H1 (cell line): ENCODE measurements around the gene PPP1R7. TPM values are rescaled to one million over a fixed set of nuclear protein-coding genes. Genes with fewer than 3 reads are reported as not detected.

Source experiments
- CTCF ChIA-PET: fragments of 300-600 bp; sonication (Branson Sonifier 250); formaldehyde crosslinking; loops from one replicate; lab custom pipeline; 2021; ENCODE audit not compliant: partially characterized antibody; lab: Charles Lee
- POLR2A ChIA-PET: fragments of 300-600 bp; sonication (Branson Sonifier 250); formaldehyde crosslinking; loops from one replicate; lab custom pipeline; 2021; ENCODE audit warnings: inconsistent platforms; ENCODE audit not compliant: partially characterized antibody; lab: Charles Lee
- DNase-seq, 2 experiments: peaks; one replicate each; pipeline versions ENCODE4 v3.0.0 to v3.0.0-alpha.2; 2010 to 2022; ENCODE audit warnings: low spot score in 2 of 2, low read depth in 1 of 2, mixed read lengths in 1 of 2
- FAIRE-seq: peaks from 2 replicates; lab custom pipeline; 2011; peaks lifted over from hg19 to GRCh38; lab: Jason Lieb, UNC
- H2AFZ ChIP-seq: 2 replicates; pipeline ENCODE4 v1.8.1; 2012; ENCODE audit warnings: low read length, inconsistent platforms
- H2AK5ac ChIP-seq: 2 replicates; pipeline ENCODE4 v1.6.1; 2013; ENCODE audit warnings: low read depth, low read length
- H2BK120ac ChIP-seq: replicated peaks from 2 replicates; pipeline ENCODE3; 2013; ENCODE audit warnings: low read depth, low read length, inconsistent platforms
- H2BK12ac ChIP-seq: 2 replicates; pipeline ENCODE4 v1.6.1; 2013; ENCODE audit warnings: low read depth, low read length
- H2BK15ac ChIP-seq: 2 replicates; pipeline ENCODE4 v1.6.1; 2013; ENCODE audit warnings: low read length
- H2BK20ac ChIP-seq: 2 replicates; pipeline ENCODE4 v1.6.1; 2013; ENCODE audit warnings: low read length
- H2BK5ac ChIP-seq: 2 replicates; pipeline ENCODE4 v1.6.1; 2013; ENCODE audit warnings: low read depth, low read length
- H3K14ac ChIP-seq: 2 replicates; pipeline ENCODE4 v1.6.1; 2013; ENCODE audit warnings: inconsistent platforms; ENCODE audit not compliant: insufficient read length
- H3K18ac ChIP-seq: 2 replicates; pipeline ENCODE4 v1.6.1; 2013; ENCODE audit warnings: low read length; ENCODE audit errors: extremely low read depth
- H3K23ac ChIP-seq: 2 replicates; pipeline ENCODE4 v1.6.1; 2013; ENCODE audit warnings: inconsistent platforms; ENCODE audit not compliant: insufficient read length
- H3K23me2 ChIP-seq: 2 replicates; pipeline ENCODE4 v1.6.1; 2013; ENCODE audit warnings: low read depth, low read length
- H3K27ac ChIP-seq: 2 replicates; pipeline ENCODE4 v1.6.1; 2011; ENCODE audit warnings: low read depth, low read length, inconsistent platforms
- H3K27me3 ChIP-seq, 4 experiments: replicated peaks in 1 of 4; 1 replicate in 1 of 4; 2 replicates in 3 of 4; pipeline versions ENCODE4 v1.6.1 to v1.8.1; 2011 to 2013; ENCODE audit warnings: low read length in 3 of 4, mild to moderate bottlenecking in 3 of 4, inconsistent platforms in 2 of 4, mixed read lengths in 2 of 4, moderate library complexity in 1 of 4; ENCODE audit not compliant: control insufficient read depth in 3 of 4, insufficient read depth in 3 of 4; ENCODE audit errors: extremely low read depth in 1 of 4
- H3K36me3 ChIP-seq, 4 experiments: 2 replicates each; pipeline versions ENCODE4 v1.6.1 to v1.8.1; 2011 to 2013; ENCODE audit warnings: mild to moderate bottlenecking in 4 of 4, low read length in 3 of 4, moderate library complexity in 2 of 4, control low read depth in 1 of 4, inconsistent platforms in 1 of 4; ENCODE audit not compliant: insufficient read depth in 4 of 4, control insufficient read depth in 2 of 4
- H3K4ac ChIP-seq: replicated peaks from 2 replicates; pipeline ENCODE3; 2013; ENCODE audit warnings: low read length, low read depth, mixed read lengths, inconsistent platforms; ENCODE audit not compliant: insufficient read length
- H3K4me1 ChIP-seq, 4 experiments: replicated peaks in 1 of 4; 1 replicate in 1 of 4; 2 replicates in 3 of 4; pipeline versions ENCODE4 v1.6.1 to v1.8.1; 2011 to 2013; ENCODE audit warnings: low read length in 3 of 4, inconsistent platforms in 2 of 4, mixed read lengths in 1 of 4; ENCODE audit not compliant: insufficient read depth in 4 of 4, control insufficient read depth in 3 of 4
- H3K4me2 ChIP-seq, 2 experiments: 2 replicates each; pipeline versions ENCODE4 v1.6.1 to v1.8.1; 2011 to 2013; ENCODE audit warnings: low read depth in 2 of 2, low read length in 2 of 2, control low read depth in 1 of 2, inconsistent platforms in 1 of 2, mild to moderate bottlenecking in 1 of 2; ENCODE audit not compliant: insufficient read depth in 1 of 2
- H3K4me3 ChIP-seq, 4 experiments: fragments of 200-600, 300-600 bp in 1 of 4; sonication (generic), shearing (Covaris generic), sonication (Bioruptor Twin) in 1 of 4; 2 replicates each; pipeline versions ENCODE4 v1.5.1 to v1.8.1; 2011 to 2016; ENCODE audit warnings: low read length in 4 of 4, low read depth in 3 of 4, control low read depth in 2 of 4, inconsistent platforms in 2 of 4, mild to moderate bottlenecking in 2 of 4, mixed read lengths in 1 of 4, moderate library complexity in 1 of 4; ENCODE audit not compliant: insufficient read depth in 2 of 4; ENCODE audit errors: extremely low read depth in 1 of 4
- H3K56ac ChIP-seq: replicated peaks from 2 replicates; pipeline ENCODE3; 2013; ENCODE audit warnings: low read depth, mild to moderate bottlenecking, mixed read lengths, low read length, inconsistent platforms; ENCODE audit not compliant: insufficient read length
- H3K79me1 ChIP-seq: 2 replicates; pipeline ENCODE4 v1.6.1; 2013; ENCODE audit warnings: low read depth, low read length, control low read depth
- H3K79me2 ChIP-seq, 2 experiments: 2 replicates each; pipeline versions ENCODE4 v1.6.1 to v1.8.1; 2012 to 2013; ENCODE audit warnings: low read length in 2 of 2, mild to moderate bottlenecking in 2 of 2, inconsistent platforms in 1 of 2; ENCODE audit not compliant: insufficient read depth in 2 of 2, control insufficient read depth in 1 of 2
- H3K9ac ChIP-seq, 4 experiments: replicated peaks in 1 of 4; 1 replicate in 1 of 4; 2 replicates in 3 of 4; pipeline versions ENCODE4 v1.6.1 to v1.8.1; 2011 to 2013; ENCODE audit warnings: low read depth in 3 of 4, low read length in 3 of 4, control low read depth in 2 of 4, mild to moderate bottlenecking in 2 of 4, moderate library complexity in 2 of 4, inconsistent platforms in 1 of 4; ENCODE audit errors: extremely low read depth in 1 of 4
- H3K9me3 ChIP-seq, 2 experiments: 2 replicates each; pipeline versions ENCODE4 v1.6.1 to v1.8.1; 2012 to 2013; ENCODE audit warnings: mild to moderate bottlenecking in 2 of 2, moderate library complexity in 2 of 2, control low read depth in 1 of 2, inconsistent platforms in 1 of 2, low read depth in 1 of 2, low read length in 1 of 2, mixed read lengths in 1 of 2; ENCODE audit not compliant: insufficient read depth in 2 of 2
- H4K20me1 ChIP-seq, 2 experiments: replicated peaks in 1 of 2; 2 replicates each; pipeline versions ENCODE3 to v1.8.1; 2011 to 2013; ENCODE audit warnings: inconsistent platforms in 2 of 2, low read length in 2 of 2, mild to moderate bottlenecking in 1 of 2; ENCODE audit not compliant: insufficient read depth in 2 of 2, control insufficient read depth in 1 of 2
- H4K5ac ChIP-seq: 2 replicates; pipeline ENCODE4 v1.6.1; 2013; ENCODE audit warnings: low read length, low read depth, mixed read lengths, inconsistent platforms; ENCODE audit not compliant: insufficient read length
- H4K8ac ChIP-seq: 2 replicates; pipeline ENCODE4 v1.8.0; 2013; ENCODE audit warnings: mild to moderate bottlenecking, moderate library complexity, low read length, inconsistent platforms; ENCODE audit not compliant: insufficient read depth; ENCODE audit errors: extremely low read depth
- H4K91ac ChIP-seq: replicated peaks from 2 replicates; pipeline ENCODE3; 2013; ENCODE audit warnings: low read length, mixed read lengths, inconsistent platforms; ENCODE audit not compliant: insufficient read length
- MAFK ChIP-seq: IDR thresholded peaks from 2 replicates; pipeline ENCODE4 v1.6.1; 2012; ENCODE audit warnings: low read depth, mild to moderate bottlenecking, improper control_type of control experiment, low read length
- NANOG ChIP-seq: IDR thresholded peaks from 2 replicates; pipeline ENCODE4 v1.6.1; 2011; ENCODE audit warnings: low read length, low read depth, mild to moderate bottlenecking, inconsistent platforms; ENCODE audit not compliant: insufficient read depth, poor library complexity, severe bottlenecking
- RXRA ChIP-seq: IDR thresholded peaks from 2 replicates; pipeline ENCODE4 v1.6.1; 2011; ENCODE audit warnings: low read depth, mild to moderate bottlenecking, low read length, moderate library complexity; ENCODE audit not compliant: insufficient read depth
- SAP30 ChIP-seq: fragments of 300-600 bp; sonication (generic); IDR thresholded peaks from 2 replicates; pipeline ENCODE4 v1.7.1; 2012; ENCODE audit warnings: low read length, moderate library complexity, mild to moderate bottlenecking, inconsistent platforms; ENCODE audit not compliant: insufficient read depth, insufficient replicate concordance
- SUZ12 ChIP-seq: fragments of 200-600 bp; sonication (generic); IDR thresholded peaks from 2 replicates; pipeline ENCODE4 v1.6.1; 2012; ENCODE audit warnings: mild to moderate bottlenecking, inconsistent platforms, low read length, moderate library complexity, mixed read lengths
- TBP ChIP-seq: IDR thresholded peaks from 2 replicates; pipeline ENCODE4 v1.6.1; 2011; ENCODE audit warnings: low read depth, low read length, improper control_type of control experiment
- TCF12 ChIP-seq: IDR thresholded peaks from 2 replicates; pipeline ENCODE4 v1.6.1; 2011; ENCODE audit warnings: low read depth, mild to moderate bottlenecking, low read length
- WGBS, 2 experiments: shearing (Covaris generic) in 1 of 2; methylation state at CpG; one replicate each; pipeline versions ENCODE4 v1.1.6 to v1.1.7; 2013 to 2015; ENCODE audit warnings: low lambda C conversion rate in 2 of 2, mixed read lengths in 2 of 2, inconsistent platforms in 1 of 2, low coverage in 1 of 2, missing lambda C conversion rate in 1 of 2; ENCODE audit not compliant: insufficient replicate concordance in 2 of 2, insufficient coverage in 1 of 2, insufficient read length in 1 of 2; ENCODE audit errors: extremely low coverage in 1 of 2, missing lambda C conversion rate in 1 of 2; 5-methylcytosine and 5-hydroxymethylcytosine counted together
- polyA plus RNA-seq, 7 experiments: library from polyadenylated mRNA; depleted of rRNA in 3 of 7; stranded (reverse) in 5 of 7; unstranded in 2 of 7; fragments of >200 nt in 5 of 7; fragments of 200-250 nt in 2 of 7; gene quantifications; 1 replicate in 5 of 7; 2 replicates in 1 of 7; 4 replicates in 1 of 7; pipeline versions ENCODE4 v1.2.1 to v1.2.3, GENCODE V29; 2011 to 2013; ENCODE audit warnings: missing spikeins in 2 of 7, mixed read lengths in 2 of 7
- total RNA-seq: library from RNA; stranded (reverse); fragmentation: NEBNext Ultra II Directional; extraction: Animal tissue kit (Norgen Biotek cat#: 25700); gene quantifications from 2 replicates; pipeline ENCODE4 v1.2.1, GENCODE V29; 2021

The PPP1R7 gene
- total and polyA plus RNA-seq, 2 of the 8 experiments (the other 6 are each of a cell fraction or from before 2014, with no cell fraction given), result 22.2 to 64.0 TPM

GRCh38 chr2:241157841-241158545 lies 7.7 kb downstream of the PPP1R7 start:
- Histone ChIP-seq H3K56ac (no peak overlapping the region), H2BK15ac (no peak overlapping the region), H3K14ac (no peak overlapping the region), H2BK12ac (no peak overlapping the region), H3K4me3 (no peak overlapping the region), H3K4ac (no peak overlapping the region), H2AFZ (no peak overlapping the region), H3K9ac (no peak overlapping the region), H3K79me2 (no peaks in the 10 kb centered on the region), H4K8ac (no peak overlapping the region), H3K9me3 (no peaks in the 10 kb centered on the region), H3K23ac (no peak overlapping the region), H3K36me3 (peaks cover 0 to 12% (median 4%) of the 10 kb centered on the region in 4 experiments; a peak in 6 of 8 replicates), H3K18ac (no peak overlapping the region), H3K23me2 (no peaks in the 10 kb centered on the region), H3K27ac (no peak overlapping the region), H2BK120ac (no peak overlapping the region), H2BK20ac (no peak overlapping the region), H4K91ac (no peak overlapping the region), H3K4me2 (no peak overlapping the region), H2BK5ac (no peak overlapping the region), H4K20me1 (peaks cover 0 to 4% of the 10 kb centered on the region in 2 experiments), H3K79me1 (no peaks in the 10 kb centered on the region), H3K27me3 (no peaks in the 10 kb centered on the region), H4K5ac (no peak overlapping the region), H2AK5ac (no peak overlapping the region), H3K4me1 (peaks cover 0 to 3% (median 0%) of the 10 kb centered on the region in 4 experiments; a peak in 1 of 7 replicates)
- POLR2A ChIA-PET, result no interaction called here
- WGBS, 2 experiments, result 95% methylated on average over 9 of the region's 9 CpGs; no CpG with 5 or more reads in 1 of the 2 experiments
- FAIRE-seq (no peak), DNase-seq (no peak)
- CTCF ChIA-PET, result interaction anchor here (1.2 to 1.4 kb wide), 4 partner anchors 8 to 174 kb away, joined by 3 to 4 read pairs (median 4); partner anchors contain the start of gene PASK
- TF ChIP-seq RXRA (no peak), TCF12 (no peak), SUZ12 (no peak), NANOG (no peak), MAFK (no peak), TBP (no peak), SAP30 (no peak)
